ENCODE data around the gene CEP97.
"Not testable (repeated sequence)": the region's sequence is repeated elsewhere in the genome, so short reads cannot be mapped to it uniquely, and the experiment has no call there.

Gene CEP97

DNA sequence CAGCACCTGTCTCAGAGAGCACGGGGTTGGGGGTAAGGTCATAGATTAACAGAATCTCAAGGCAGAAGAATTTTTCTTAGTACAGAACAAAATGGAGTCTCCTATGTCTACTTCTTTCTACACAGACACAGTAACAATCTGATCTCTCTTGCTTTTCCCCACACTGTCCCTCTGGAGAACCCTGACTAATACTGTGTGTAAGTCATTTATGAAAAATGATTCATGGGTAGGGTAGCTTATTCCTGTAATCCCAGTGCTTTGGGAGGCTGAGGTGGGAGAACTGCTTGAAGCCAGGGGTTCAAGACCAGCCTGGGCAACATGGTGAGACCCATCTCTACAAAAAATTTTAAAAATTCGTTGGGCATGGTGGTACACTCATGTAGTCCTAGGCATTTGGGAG, 19.8 kb upstream of the CEP97 start:
- DNase-seq, result not testable (repeated sequence)

GRCh38 chr3:101709126-101709525, 15.3 kb upstream of the CEP97 start:
- DNase-seq, result no peak

- no peak for DNase-seq
These were observed 6.0 kb upstream of the CEP97 start for GRCh38 chr3:101718455-101718854.

GRCh38 chr3:101719604-101720185, 4.7 kb upstream of the CEP97 start:
- DNase-seq, result no peak

GRCh38 chr3:101720851-101721840, 3.3 kb upstream of the CEP97 start:
- DNase-seq, result no peak

GRCh38 chr3:101722394-101723173, 1.8 kb upstream of the CEP97 start:
- DNase-seq, result peak; percentile 45

GRCh38 chr3:101725194-101725889, 928 bp downstream of the CEP97 start:
- DNase-seq, result peak; percentile 36

DNA sequence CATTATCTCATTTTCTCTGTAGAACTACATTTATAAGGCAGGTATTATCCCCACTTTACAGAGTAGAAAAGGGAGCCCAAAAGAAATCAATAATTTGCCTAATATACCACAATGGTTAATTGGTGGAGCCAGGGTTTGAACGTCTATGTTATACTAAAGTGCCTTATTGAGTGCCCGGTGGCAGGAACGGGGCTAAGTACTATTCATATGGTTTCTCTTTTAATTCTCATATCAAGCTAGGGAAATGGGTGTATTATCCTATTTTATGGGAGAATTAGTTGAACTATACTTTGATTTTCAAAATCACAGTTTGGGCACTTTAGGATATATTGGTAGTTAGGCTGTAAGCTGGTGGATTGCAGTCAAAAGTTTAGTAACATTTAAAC, 1.5 kb downstream of the CEP97 start:
- DNase-seq, result no peak

DNA sequence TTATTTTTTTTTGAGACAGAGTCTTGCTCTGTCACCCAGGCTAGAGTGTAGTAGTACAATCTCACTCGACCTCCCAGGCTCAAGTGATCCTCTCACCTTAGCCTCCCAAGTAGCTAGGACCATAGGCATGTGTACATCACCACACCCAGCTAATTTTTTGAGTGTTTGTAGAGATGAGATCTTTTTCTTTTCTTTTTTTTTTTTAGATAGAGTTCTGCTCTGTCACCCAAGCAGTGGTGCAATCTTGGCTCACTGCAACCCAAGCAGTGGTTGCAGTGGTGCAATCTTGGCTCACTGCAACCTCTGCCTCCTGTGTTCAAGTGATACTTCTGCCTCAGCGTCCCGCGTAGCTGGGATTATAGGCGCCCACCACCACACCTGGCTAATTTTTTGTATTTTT, 5.2 kb downstream of the CEP97 start:
- DNase-seq, result no peak

DNA sequence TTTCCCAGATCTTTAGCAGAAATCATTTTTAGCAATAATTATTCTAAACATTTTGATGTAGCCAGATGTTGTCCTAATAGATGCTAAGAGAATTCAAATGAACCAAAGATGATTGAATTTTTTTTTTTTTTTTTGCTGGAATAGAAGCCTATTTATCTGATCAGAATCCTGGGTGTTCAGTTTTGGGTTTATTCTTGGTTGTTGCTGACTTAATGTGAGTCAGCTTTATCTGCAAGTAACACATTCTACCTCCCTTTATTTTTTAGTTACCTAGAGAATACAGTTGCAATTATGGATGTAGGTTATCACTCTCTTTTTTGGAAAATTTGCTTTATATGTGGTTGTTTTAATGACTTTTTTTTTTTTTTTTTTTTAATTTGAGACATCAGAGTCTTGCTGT, 6.4 kb downstream of the CEP97 start:
- no peak for DNase-seq

GRCh38 chr3:101732240-101732641, 7.8 kb downstream of the CEP97 start:
- DNase-seq, result no peak

- peak; percentile 10 for DNase-seq
These were observed 11.4 kb downstream of the CEP97 start for GRCh38 chr3:101735833-101736232.

GRCh38 chr3:101741914-101742313, 17.5 kb downstream of the CEP97 start:
- DNase-seq, result not testable (repeated sequence)

GRCh38 chr3:101744811-101745210, 20.4 kb downstream of the CEP97 start:
- DNase-seq, result no peak

- not testable (repeated sequence) for DNase-seq
These were observed 21.5 kb downstream of the CEP97 start for GRCh38 chr3:101745934-101746333.

DNA sequence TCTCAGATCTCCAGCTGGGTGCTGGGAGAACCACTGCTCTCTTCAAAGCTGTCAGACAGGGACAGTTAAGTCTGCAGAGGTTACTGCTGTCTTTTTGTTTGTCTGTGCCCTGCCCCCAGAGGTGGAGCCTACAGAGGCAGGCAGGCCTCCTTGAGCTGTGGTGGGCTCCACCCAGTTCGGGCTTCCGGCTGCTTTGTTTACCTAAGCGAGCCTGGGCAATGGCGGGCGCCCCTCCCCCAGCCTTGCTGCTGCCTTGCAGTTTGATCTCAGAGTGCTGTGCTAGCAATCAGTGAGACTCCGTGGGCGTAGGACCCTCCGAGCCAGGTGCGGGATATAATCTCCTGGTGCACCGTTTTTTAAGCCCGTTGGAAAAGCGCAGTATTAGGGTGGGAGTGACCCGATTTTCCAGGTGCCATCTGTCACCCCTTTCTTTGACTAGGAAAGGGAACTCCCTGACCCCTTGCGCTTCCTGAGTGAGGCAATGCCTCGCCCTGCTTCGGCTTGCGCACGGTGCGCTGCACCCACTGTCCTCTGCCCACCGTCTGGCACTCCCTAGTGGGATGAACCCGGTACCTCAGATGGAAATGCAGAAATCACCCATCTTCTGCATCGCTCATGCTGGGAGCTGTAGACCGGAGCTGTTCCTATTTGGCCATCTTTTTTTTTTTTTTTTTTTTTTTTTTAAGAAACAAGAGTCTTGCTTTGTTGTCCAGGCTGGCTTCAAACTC, 29.1 kb downstream of the CEP97 start:
- peak; percentile 57 for DNase-seq

DNA sequence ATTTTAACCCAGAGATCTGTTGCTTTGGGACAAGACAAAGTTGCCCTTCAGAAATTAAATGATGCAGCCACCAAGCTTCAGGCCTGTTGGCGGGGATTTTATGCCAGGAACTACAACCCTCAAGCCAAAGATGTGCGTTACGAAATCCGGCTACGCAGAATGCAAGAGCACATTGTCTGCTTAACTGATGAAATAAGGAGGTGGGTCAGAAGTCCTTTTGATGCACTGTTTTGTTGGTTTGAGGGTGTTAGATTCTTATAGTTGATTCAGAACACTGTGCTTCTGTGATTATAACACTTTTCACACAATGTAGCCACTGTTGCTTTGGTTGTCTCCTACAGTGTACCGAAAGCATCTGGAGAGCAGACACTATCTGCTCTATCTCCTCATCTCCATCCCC, 33.8 kb downstream of the CEP97 start:
- no peak for DNase-seq

GRCh38 chr3:101762041-101762646, 37.7 kb downstream of the CEP97 start:
- DNase-seq, result no peak

- not testable (repeated sequence) for DNase-seq
These were observed 53.4 kb downstream of the CEP97 start for GRCh38 chr3:101777745-101778281.

DNA sequence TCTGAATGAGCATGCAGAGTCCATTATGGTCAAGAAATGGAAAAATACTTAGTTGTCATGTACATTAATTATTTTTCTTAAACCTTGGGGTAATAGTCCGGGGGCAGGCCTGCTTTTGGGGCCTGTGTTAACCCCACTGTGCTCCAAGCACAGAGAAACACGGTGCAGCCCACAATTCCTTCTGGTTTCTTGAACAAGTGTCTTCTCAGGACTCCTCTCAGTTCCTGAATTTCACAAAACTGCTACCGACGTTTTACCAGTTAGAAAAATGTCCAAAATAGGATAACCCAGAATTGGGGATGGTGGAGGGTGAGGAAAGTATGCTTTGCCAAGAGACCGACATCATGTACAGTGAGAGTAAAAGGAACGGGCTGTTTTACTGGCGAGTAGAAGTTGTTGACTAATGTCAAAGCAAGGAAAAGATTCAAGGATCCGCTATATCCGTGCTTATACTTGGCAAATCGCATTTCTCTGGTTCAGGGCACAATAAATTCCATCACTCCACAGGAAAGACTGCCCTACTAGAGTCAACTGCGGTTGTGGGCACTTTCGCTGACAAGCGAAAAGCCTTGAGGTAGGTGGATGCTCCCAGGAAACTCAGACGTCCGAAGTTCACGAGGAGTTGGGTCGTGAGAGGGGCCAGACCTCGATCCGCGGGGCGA, 54.1 kb downstream of the CEP97 start:
- DNase-seq, result peak; percentile 12

All from CD4-positive, alpha-beta T cell treated with Interleukin-10 for 1 hour (primary cell).